ENCODE results near the gene TRMT61A.
A peak's percentile ranks its signal among the peaks of the same experiment; 100 is the strongest.

Gene TRMT61A

GRCh38 chr14:103528587-103529382, at the start of gene TRMT61A:
Gene TRMT61A (plus strand): TSS chr14:103529196. CDS start chr14:103529979, 783 bp downstream.
- Mint-ChIP-seq H3K4me1 (peaks cover 55% of the 10 kb centered on the region), H3K4me3 (peak within 1 kb of the TSS; percentile 98 to 99), H3K9me3 (no peaks in the 10 kb centered on the region), H3K27me3 (peaks cover 10% of the 10 kb centered on the region), H3K27ac (peak within 1 kb of the TSS; percentile 99)
- DNase-seq (peak; percentile 61 to 66), ATAC-seq (peak; percentile 81)

- H3K4me3 Mint-ChIP-seq = no peak overlapping the region
- peaks cover 26% of the 10 kb centered on the region for H3K4me1 Mint-ChIP-seq
- H3K27ac Mint-ChIP-seq = peak overlapping the region; percentile 19 to 24
- DNase-seq (no peak), ATAC-seq (peak; percentile 92)
- no peaks in the 10 kb centered on the region for H3K27me3 Mint-ChIP-seq
- no peaks in the 10 kb centered on the region for H3K9me3 Mint-ChIP-seq
These were observed 48.4 kb upstream of the TRMT61A start for GRCh38 chr14:103480595-103480994.

- no peak for ATAC-seq
- DNase-seq = no peak
- H3K27me3 Mint-ChIP-seq = no peaks in the 10 kb centered on the region
- no peaks in the 10 kb centered on the region for H3K9me3 Mint-ChIP-seq
- H3K27ac Mint-ChIP-seq = no peak overlapping the region
- peaks cover 20% of the 10 kb centered on the region for H3K4me1 Mint-ChIP-seq
- H3K4me3 Mint-ChIP-seq = no peak overlapping the region
These were observed 45.4 kb upstream of the TRMT61A start for GRCh38 chr14:103483600-103483999.

GRCh38 chr14:103485504-103485903, 43.5 kb upstream of the TRMT61A start:
- no peaks in the 10 kb centered on the region for H3K27me3 Mint-ChIP-seq
- H3K4me3 Mint-ChIP-seq = no peak overlapping the region
- H3K9me3 Mint-ChIP-seq = no peaks in the 10 kb centered on the region
- DNase-seq (no peak), ATAC-seq (no peak)
- no peak overlapping the region for H3K27ac Mint-ChIP-seq
- peaks cover 10% of the 10 kb centered on the region for H3K4me1 Mint-ChIP-seq

GRCh38 chr14:103488071-103488470, 40.9 kb upstream of the TRMT61A start:
- no peaks in the 10 kb centered on the region for H3K9me3 Mint-ChIP-seq
- no peak for ATAC-seq
- no peak for DNase-seq
- H3K27me3 Mint-ChIP-seq = no peaks in the 10 kb centered on the region
- H3K4me3 Mint-ChIP-seq = no peak overlapping the region
- H3K27ac Mint-ChIP-seq = peak overlapping the region in 1 of 2 donors; percentile 25
- no peaks in the 10 kb centered on the region for H3K4me1 Mint-ChIP-seq

GRCh38 chr14:103488960-103489359, 40.0 kb upstream of the TRMT61A start:
- DNase-seq = no peak
- no peak overlapping the region for H3K4me3 Mint-ChIP-seq
- no peaks in the 10 kb centered on the region for H3K4me1 Mint-ChIP-seq
- no peaks in the 10 kb centered on the region for H3K27me3 Mint-ChIP-seq
- no peaks in the 10 kb centered on the region for H3K9me3 Mint-ChIP-seq
- H3K27ac Mint-ChIP-seq = peak overlapping the region in 1 of 2 donors; percentile 27
- ATAC-seq = no peak

GRCh38 chr14:103489621-103490020, 39.4 kb upstream of the TRMT61A start:
- Mint-ChIP-seq H3K9me3 (no peaks in the 10 kb centered on the region), H3K4me1 (no peaks in the 10 kb centered on the region), H3K27ac (peak overlapping the region in 1 of 2 donors; percentile 22), H3K27me3 (no peaks in the 10 kb centered on the region), H3K4me3 (no peak overlapping the region)
- DNase-seq (no peak), ATAC-seq (no peak)

- Mint-ChIP-seq H3K4me1 (no peaks in the 10 kb centered on the region), H3K27me3 (no peaks in the 10 kb centered on the region), H3K27ac (no peak overlapping the region), H3K4me3 (no peak overlapping the region), H3K9me3 (no peaks in the 10 kb centered on the region)
- DNase-seq (no peak), ATAC-seq (no peak)
These were observed 37.3 kb upstream of the TRMT61A start for GRCh38 chr14:103491691-103492090.

GRCh38 chr14:103492156-103492925, 36.7 kb upstream of the TRMT61A start:
- no peaks in the 10 kb centered on the region for H3K27me3 Mint-ChIP-seq
- no peaks in the 10 kb centered on the region for H3K4me1 Mint-ChIP-seq
- peak overlapping the region in 1 of 2 donors; percentile 19 for H3K27ac Mint-ChIP-seq
- DNase-seq (no peak), ATAC-seq (no peak)
- H3K9me3 Mint-ChIP-seq = no peaks in the 10 kb centered on the region
- H3K4me3 Mint-ChIP-seq = no peak overlapping the region

- Mint-ChIP-seq H3K4me1 (peaks cover 10% of the 10 kb centered on the region), H3K4me3 (no peak overlapping the region), H3K27ac (no peak overlapping the region), H3K27me3 (no peaks in the 10 kb centered on the region), H3K9me3 (no peaks in the 10 kb centered on the region)
- DNase-seq = no peak
- no peak for ATAC-seq
These were observed 33.1 kb upstream of the TRMT61A start for GRCh38 chr14:103495854-103496253.

GRCh38 chr14:103496776-103497175, 32.2 kb upstream of the TRMT61A start:
- ATAC-seq = no peak
- no peaks in the 10 kb centered on the region for H3K27me3 Mint-ChIP-seq
- DNase-seq = no peak
- H3K9me3 Mint-ChIP-seq = no peaks in the 10 kb centered on the region
- H3K27ac Mint-ChIP-seq = no peak overlapping the region
- H3K4me1 Mint-ChIP-seq = peaks cover 10% of the 10 kb centered on the region
- H3K4me3 Mint-ChIP-seq = no peak overlapping the region

- H3K27me3 Mint-ChIP-seq = no peaks in the 10 kb centered on the region
- peaks cover 10% of the 10 kb centered on the region for H3K4me1 Mint-ChIP-seq
- ATAC-seq (peak; percentile 58), DNase-seq (no peak)
- no peaks in the 10 kb centered on the region for H3K9me3 Mint-ChIP-seq
- H3K4me3 Mint-ChIP-seq = no peak overlapping the region
- H3K27ac Mint-ChIP-seq = peak overlapping the region in 1 of 2 donors; percentile 40
These were observed 29.3 kb upstream of the TRMT61A start for GRCh38 chr14:103499709-103500108.

GRCh38 chr14:103500148-103500990, 28.6 kb upstream of the TRMT61A start:
- DNase-seq (peak; percentile 65 to 69), ATAC-seq (peak; percentile 94)
- H3K27ac Mint-ChIP-seq = no peak overlapping the region
- H3K4me3 Mint-ChIP-seq = no peak overlapping the region
- H3K27me3 Mint-ChIP-seq = no peaks in the 10 kb centered on the region
- H3K9me3 Mint-ChIP-seq = no peaks in the 10 kb centered on the region
- H3K4me1 Mint-ChIP-seq = peaks cover 10% of the 10 kb centered on the region

GRCh38 chr14:103501041-103501870, 27.7 kb upstream of the TRMT61A start:
- peak overlapping the region in 1 of 2 donors; percentile 77 for H3K27ac Mint-ChIP-seq
- no peak overlapping the region for H3K4me3 Mint-ChIP-seq
- no peaks in the 10 kb centered on the region for H3K27me3 Mint-ChIP-seq
- peaks cover 10% of the 10 kb centered on the region for H3K4me1 Mint-ChIP-seq
- ATAC-seq = no peak
- no peak for DNase-seq
- no peaks in the 10 kb centered on the region for H3K9me3 Mint-ChIP-seq

Measured in stimulated activated naive CD8-positive, alpha-beta T cell treated with anti-CD3 and anti-CD28 coated beads, Interleukin-15, amount 100 ng/mL, for 72 hours (primary cell).